ENCODE measurements around the gene FBXW5. TPM values are rescaled to one million over a fixed set of nuclear protein-coding genes. Genes with fewer than 3 reads are reported as not detected.

The FBXW5 gene
- total RNA-seq, 2 donors from 2014 or later = 203 to 233 TPM

DNA sequence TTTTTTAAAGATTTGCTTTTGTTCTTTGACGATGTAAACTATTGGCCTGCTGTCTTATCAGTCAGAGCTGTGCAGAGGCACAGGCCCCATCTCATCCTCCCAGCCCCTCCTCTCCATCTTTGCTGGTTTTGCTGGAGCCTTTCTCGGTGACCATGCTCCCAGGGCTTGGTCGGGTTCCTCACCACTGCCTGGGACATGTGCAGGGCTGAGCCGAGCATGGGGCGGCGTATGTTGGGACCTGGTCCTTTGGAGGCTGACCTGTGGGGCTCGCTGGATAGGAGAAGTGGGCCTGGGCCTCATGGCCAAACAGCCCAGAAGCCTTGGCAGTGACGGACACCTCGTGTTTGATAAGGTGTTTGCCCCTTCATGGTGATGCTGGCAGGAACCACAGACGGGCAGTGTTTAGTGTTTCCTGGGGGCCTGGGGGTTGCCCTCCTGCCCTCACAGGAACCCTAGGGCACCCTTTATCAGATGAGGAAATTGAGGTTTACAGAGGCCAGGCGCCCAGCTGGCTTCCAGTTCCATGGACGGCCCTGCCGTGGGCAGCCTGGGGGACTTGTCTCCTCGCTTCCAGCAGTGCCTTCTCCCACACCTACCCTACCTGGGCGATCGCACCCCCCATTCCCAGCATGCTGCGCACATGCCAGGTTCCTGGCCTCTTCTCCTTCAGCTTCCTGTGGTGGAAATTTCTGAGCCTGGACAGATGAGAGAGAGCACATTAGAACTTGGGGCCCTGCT lies 30.7 kb downstream of the FBXW5 start:
- no peak overlapping the region for H3K4me3 ChIP-seq
- no peak overlapping the region for H3K27ac ChIP-seq
- no peaks in the 10 kb centered on the region for H3K9me3 ChIP-seq
- DNase-seq (ENCODE audit: low spot score) = no peak
- TF ChIP-seq, protein P1, sequence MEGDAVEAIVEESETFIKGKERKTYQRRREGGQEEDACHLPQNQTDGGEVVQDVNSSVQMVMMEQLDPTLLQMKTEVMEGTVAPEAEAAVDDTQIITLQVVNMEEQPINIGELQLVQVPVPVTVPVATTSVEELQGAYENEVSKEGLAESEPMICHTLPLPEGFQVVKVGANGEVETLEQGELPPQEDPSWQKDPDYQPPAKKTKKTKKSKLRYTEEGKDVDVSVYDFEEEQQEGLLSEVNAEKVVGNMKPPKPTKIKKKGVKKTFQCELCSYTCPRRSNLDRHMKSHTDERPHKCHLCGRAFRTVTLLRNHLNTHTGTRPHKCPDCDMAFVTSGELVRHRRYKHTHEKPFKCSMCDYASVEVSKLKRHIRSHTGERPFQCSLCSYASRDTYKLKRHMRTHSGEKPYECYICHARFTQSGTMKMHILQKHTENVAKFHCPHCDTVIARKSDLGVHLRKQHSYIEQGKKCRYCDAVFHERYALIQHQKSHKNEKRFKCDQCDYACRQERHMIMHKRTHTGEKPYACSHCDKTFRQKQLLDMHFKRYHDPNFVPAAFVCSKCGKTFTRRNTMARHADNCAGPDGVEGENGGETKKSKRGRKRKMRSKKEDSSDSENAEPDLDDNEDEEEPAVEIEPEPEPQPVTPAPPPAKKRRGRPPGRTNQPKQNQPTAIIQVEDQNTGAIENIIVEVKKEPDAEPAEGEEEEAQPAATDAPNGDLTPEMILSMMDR (IDR thresholded peaks at IDR 0.05) = no peak
- peaks cover 29% of the 10 kb centered on the region for H3K36me3 ChIP-seq
- no peaks in the 10 kb centered on the region for H3K27me3 ChIP-seq
- no peaks in the 10 kb centered on the region for H3K4me1 ChIP-seq

DNA sequence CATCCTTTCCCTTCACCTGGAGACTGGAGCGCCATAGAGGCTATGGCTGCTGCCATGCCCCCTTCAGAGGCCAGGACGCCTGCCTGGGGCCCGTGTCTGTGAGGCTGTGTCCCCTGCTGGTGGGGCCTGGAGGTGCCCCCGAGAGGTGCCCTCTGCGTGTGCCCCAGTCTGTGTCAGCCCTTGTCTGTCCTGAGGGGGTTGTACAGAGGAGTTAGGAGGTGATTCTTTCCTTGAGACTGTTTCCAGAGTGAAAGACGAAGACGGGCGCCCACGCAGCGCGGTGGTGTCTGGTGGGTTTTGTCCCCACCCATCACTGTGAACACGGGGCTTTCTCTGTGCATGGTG lies 33.7 kb downstream of the FBXW5 start:
- Histone ChIP-seq H3K4me3 (no peak overlapping the region), H3K27me3 (no peaks in the 10 kb centered on the region), H3K9me3 (no peaks in the 10 kb centered on the region), H3K27ac (no peak overlapping the region), H3K36me3 (peaks cover 25% of the 10 kb centered on the region), H3K4me1 (no peaks in the 10 kb centered on the region)
- TF ChIP-seq, protein P1 (IDR thresholded peaks at IDR 0.05) = no peak
- DNase-seq (ENCODE audit: low spot score) = no peak

DNA sequence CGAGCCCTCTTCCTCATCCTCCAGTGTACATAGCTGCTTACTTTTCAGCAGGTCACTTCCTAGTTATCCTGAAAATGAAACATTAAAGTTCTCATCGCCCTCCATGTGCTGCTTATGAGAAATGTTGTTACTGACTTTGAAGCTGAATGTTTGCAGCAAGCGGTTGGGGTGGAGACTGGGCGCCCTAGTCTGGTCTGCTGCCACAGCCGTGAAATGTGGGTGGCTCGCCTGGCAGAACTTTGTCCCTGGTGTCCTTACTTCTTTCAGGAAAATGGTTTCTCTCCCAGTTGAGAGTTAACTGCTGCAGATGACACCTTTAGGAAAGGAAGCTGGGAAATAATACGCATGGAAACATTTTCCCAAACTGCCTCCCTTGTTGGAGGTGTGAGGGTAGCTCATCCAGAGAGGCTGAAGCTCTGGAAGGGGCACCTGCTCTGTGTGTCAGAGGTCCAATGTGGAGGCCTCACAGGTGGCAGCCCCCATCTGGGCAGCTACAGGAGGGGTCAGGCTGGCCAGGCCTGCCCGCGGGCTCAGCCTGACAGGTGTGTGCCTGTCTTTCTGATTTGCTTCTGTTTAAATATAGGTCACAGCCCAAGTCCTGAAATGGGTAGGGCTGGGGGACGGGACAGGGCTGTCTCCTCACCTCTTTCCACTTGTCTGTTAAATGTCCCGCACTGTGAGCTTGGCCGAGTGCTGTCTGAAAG lies 34.2 kb downstream of the FBXW5 start:
- no peaks in the 10 kb centered on the region for H3K9me3 ChIP-seq
- H3K27me3 ChIP-seq = no peaks in the 10 kb centered on the region
- H3K4me3 ChIP-seq = no peak overlapping the region
- TF ChIP-seq, protein P1 (IDR thresholded peaks at IDR 0.05) = no peak
- DNase-seq (ENCODE audit: low spot score) = no peak
- no peak overlapping the region for H3K27ac ChIP-seq
- peaks cover 25% of the 10 kb centered on the region for H3K36me3 ChIP-seq
- no peaks in the 10 kb centered on the region for H3K4me1 ChIP-seq

DNA sequence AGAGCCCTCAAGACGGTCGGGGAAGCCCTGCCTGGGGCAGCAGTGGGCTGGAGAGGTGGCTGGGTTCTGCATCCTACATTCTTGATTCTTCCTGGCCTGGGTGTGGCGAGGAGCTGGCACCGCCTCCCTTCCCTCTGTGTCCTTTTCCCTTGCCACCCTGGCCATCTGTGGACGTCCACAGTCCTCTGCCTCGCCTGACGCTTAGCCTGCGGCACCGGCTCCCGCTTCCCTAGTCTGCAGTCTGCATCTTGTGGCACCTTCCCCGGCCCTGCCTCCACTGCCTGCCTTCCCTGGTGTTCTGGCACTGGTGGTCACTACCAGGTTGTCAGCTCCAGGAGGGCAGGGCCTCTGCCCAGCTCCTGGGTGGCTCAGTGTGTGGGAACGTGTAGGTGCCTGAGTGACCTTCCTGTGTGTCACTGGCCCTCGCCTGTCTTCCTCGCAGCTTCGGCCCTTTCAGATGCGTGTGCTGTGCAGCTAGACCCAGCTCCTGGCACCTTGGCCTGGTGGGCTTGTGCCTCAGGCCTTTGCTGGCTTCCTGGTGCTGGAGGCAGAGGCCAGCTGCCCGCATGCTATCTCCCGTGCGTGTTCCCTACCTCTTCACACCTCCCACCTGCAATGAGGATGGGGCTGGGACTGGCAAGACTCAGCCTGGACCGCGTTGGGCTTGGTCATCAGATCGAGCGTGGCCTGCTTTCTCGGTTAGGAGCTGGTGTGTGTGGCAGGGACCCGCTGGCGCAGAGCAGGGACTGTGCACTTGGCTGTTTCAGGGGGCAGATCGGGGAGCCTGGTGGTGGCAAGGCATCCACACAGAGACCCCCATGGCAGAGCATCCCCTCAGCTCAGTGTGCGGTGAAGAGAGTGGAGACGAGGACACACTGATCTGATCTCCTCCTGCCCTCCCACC lies 37.3 kb downstream of the FBXW5 start:
- peaks cover 0 to 12% of the 10 kb centered on the region in 2 donors for H3K4me1 ChIP-seq
- H3K27me3 ChIP-seq = no peaks in the 10 kb centered on the region
- H3K4me3 ChIP-seq = no peak overlapping the region
- peaks cover 25% of the 10 kb centered on the region for H3K36me3 ChIP-seq
- H3K27ac ChIP-seq = no peak overlapping the region
- no peaks in the 10 kb centered on the region for H3K9me3 ChIP-seq
- TF ChIP-seq, protein P1 (IDR thresholded peaks at IDR 0.05) = no peak
- DNase-seq (ENCODE audit: low spot score) = no peak

DNA sequence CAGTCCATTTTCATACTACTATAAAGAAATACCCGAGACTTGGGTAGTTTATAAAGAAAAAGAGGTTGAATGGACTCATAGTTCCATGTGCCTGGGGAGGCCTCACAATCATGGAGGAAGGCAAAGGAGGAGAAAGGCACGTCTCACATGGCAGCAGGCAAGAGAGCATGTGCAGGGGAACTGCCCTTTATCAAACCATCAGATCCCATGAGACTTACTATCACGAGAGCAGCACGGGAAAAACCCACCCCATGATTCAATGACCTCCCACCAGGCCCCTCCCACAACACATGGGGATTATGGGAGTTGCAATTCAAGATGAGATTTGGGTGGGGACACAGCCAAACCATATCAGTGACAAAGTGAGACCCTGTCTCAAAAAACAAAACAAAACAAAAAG lies 38.3 kb downstream of the FBXW5 start:
- no peak overlapping the region for H3K4me3 ChIP-seq
- no peak overlapping the region for H3K27ac ChIP-seq
- TF ChIP-seq, protein P1 (IDR thresholded peaks at IDR 0.05) = no peak
- H3K27me3 ChIP-seq = no peaks in the 10 kb centered on the region
- H3K36me3 ChIP-seq = peaks cover 25% of the 10 kb centered on the region
- no peak for DNase-seq (ENCODE audit: low spot score)
- H3K9me3 ChIP-seq = no peaks in the 10 kb centered on the region
- H3K4me1 ChIP-seq = peaks cover 0 to 22% of the 10 kb centered on the region in 2 donors
